Measurements from ENCODE around the gene APOB. TPM values are rescaled to one million over a fixed set of nuclear protein-coding genes. Genes with fewer than 3 reads are reported as not detected.

Gene APOB, protein sequence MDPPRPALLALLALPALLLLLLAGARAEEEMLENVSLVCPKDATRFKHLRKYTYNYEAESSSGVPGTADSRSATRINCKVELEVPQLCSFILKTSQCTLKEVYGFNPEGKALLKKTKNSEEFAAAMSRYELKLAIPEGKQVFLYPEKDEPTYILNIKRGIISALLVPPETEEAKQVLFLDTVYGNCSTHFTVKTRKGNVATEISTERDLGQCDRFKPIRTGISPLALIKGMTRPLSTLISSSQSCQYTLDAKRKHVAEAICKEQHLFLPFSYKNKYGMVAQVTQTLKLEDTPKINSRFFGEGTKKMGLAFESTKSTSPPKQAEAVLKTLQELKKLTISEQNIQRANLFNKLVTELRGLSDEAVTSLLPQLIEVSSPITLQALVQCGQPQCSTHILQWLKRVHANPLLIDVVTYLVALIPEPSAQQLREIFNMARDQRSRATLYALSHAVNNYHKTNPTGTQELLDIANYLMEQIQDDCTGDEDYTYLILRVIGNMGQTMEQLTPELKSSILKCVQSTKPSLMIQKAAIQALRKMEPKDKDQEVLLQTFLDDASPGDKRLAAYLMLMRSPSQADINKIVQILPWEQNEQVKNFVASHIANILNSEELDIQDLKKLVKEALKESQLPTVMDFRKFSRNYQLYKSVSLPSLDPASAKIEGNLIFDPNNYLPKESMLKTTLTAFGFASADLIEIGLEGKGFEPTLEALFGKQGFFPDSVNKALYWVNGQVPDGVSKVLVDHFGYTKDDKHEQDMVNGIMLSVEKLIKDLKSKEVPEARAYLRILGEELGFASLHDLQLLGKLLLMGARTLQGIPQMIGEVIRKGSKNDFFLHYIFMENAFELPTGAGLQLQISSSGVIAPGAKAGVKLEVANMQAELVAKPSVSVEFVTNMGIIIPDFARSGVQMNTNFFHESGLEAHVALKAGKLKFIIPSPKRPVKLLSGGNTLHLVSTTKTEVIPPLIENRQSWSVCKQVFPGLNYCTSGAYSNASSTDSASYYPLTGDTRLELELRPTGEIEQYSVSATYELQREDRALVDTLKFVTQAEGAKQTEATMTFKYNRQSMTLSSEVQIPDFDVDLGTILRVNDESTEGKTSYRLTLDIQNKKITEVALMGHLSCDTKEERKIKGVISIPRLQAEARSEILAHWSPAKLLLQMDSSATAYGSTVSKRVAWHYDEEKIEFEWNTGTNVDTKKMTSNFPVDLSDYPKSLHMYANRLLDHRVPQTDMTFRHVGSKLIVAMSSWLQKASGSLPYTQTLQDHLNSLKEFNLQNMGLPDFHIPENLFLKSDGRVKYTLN (N-terminal part only)
- polyA plus RNA-seq (2011; rRNA removed), result under 0.01 TPM in 1 of 2 replicates, not detected in the other
- polyA minus RNA-seq (2011; rRNA and poly(A)+ RNA removed), result 0.13 and 0.32 TPM in 2 replicates

- Histone ChIP-seq H3K27me3 (ENCODE audit: control insufficient read depth, insufficient read depth, low read length) (peaks cover 9% of the 10 kb centered on the region), H3K4me3 (ENCODE audit: low read depth, low read length) (no peak within 1 kb of the TSS), H3K27ac (ENCODE audit: low read depth, low read length) (no peak within 1 kb of the TSS), H3K9me3 (ENCODE audit: control insufficient read depth, insufficient read depth, low read length) (peaks cover 3% of the 10 kb centered on the region; the same call in 1 of the 2 replicates)
- no peak for DNase-seq (ENCODE audit: low read depth, low spot score)
- TF ChIP-seq CTCF (IDR thresholded peaks at IDR 0.05; ENCODE audit: low read depth, low read length), result no peak
- ChIA-PET CTCF (interaction anchor here (1.0 to 2.5 kb wide), 4 partner anchors 9 to 74 kb away, joined by 3 to 10 read pairs (median 9); no protein-coding TSS in a partner anchor), POLR2A (no interaction called here)
These were observed at the start of gene APOB for GRCh38 chr2:21043744-21044532. Gene APOB (minus strand): TSS chr2:21044073. CDS start chr2:21043945, 128 bp downstream.

- TF ChIP-seq CTCF (IDR thresholded peaks at IDR 0.05; ENCODE audit: low read depth, low read length), result no peak
- no peaks in the 10 kb centered on the region for H3K9me3 ChIP-seq (ENCODE audit: control insufficient read depth, insufficient read depth, low read length)
- no peaks in the 10 kb centered on the region for H3K27me3 ChIP-seq (ENCODE audit: control insufficient read depth, insufficient read depth, low read length)
- POLR2A ChIA-PET, result no interaction called here
- no peak overlapping the region for H3K27ac ChIP-seq (ENCODE audit: low read depth, low read length)
- DNase-seq (ENCODE audit: low read depth, low spot score), result no peak
- no peak overlapping the region for H3K4me3 ChIP-seq (ENCODE audit: low read depth, low read length)
- CTCF ChIA-PET, result no interaction called here
These were observed 48.5 kb upstream of the APOB start for GRCh38 chr2:21092308-21092869.

GRCh38 chr2:21084401-21084800 lies 40.5 kb upstream of the APOB start:
- TF ChIP-seq CTCF (IDR thresholded peaks at IDR 0.05; ENCODE audit: low read depth, low read length), result no peak
- no peak for DNase-seq (ENCODE audit: low read depth, low spot score)
- ChIA-PET POLR2A (no interaction called here), CTCF (interaction anchor here (1.6 kb wide), 1 partner anchor 42 kb away, joined by 3 read pairs; no protein-coding TSS in a partner anchor)
- H3K27ac ChIP-seq (ENCODE audit: low read depth, low read length), result no peak overlapping the region
- no peaks in the 10 kb centered on the region for H3K9me3 ChIP-seq (ENCODE audit: control insufficient read depth, insufficient read depth, low read length)
- H3K27me3 ChIP-seq (ENCODE audit: control insufficient read depth, insufficient read depth, low read length), result no peaks in the 10 kb centered on the region
- no peak overlapping the region for H3K4me3 ChIP-seq (ENCODE audit: low read depth, low read length)

GRCh38 chr2:21083482-21083881 lies 39.6 kb upstream of the APOB start:
- Histone ChIP-seq H3K9me3 (ENCODE audit: control insufficient read depth, insufficient read depth, low read length) (no peaks in the 10 kb centered on the region), H3K27ac (ENCODE audit: low read depth, low read length) (no peak overlapping the region), H3K27me3 (ENCODE audit: control insufficient read depth, insufficient read depth, low read length) (no peaks in the 10 kb centered on the region), H3K4me3 (ENCODE audit: low read depth, low read length) (no peak overlapping the region)
- TF ChIP-seq CTCF (IDR thresholded peaks at IDR 0.05; ENCODE audit: low read depth, low read length), result no peak
- ChIA-PET CTCF (no interaction called here), POLR2A (no interaction called here)
- DNase-seq (ENCODE audit: low read depth, low spot score), result no peak

All from AG04450 (cell line).